Sigmoid colon (tissue), 4 donors: Measurements from ENCODE around the gene ZNF667.

ENCODE experiments used
- CTCF ChIP-seq, 4 experiments: fragments of 450-650 bp in 3 of 4; fragments of 200-600 bp in 1 of 4; IDR thresholded peaks; one replicate each; pipeline ENCODE4 v1.5.1; 2016 to 2019; ENCODE audit warnings: antibody characterized with exemption in 4 of 4, mild to moderate bottlenecking in 3 of 4, moderate library complexity in 2 of 4
- EP300 ChIP-seq, 4 donors: sonication (generic); formaldehyde crosslinking; IDR thresholded peaks; one replicate each; pipeline ENCODE4 v1.6.1; 2017; ENCODE audit warnings: antibody characterized with exemption in 4 of 4
- POLR2AphosphoS5 ChIP-seq, 4 donors: sonication (generic); formaldehyde crosslinking; IDR thresholded peaks; one replicate each; pipeline ENCODE4 v1.6.1; 2017; ENCODE audit warnings: antibody characterized with exemption in 4 of 4

- TF ChIP-seq CTCF (IDR thresholded peaks at IDR 0.05) (no peak), EP300 (IDR thresholded peaks at IDR 0.05) (no peak), POLR2AphosphoS5 (IDR thresholded peaks at IDR 0.05) (peak in 3 of 4 donors; percentile 44 to 64 (median 58))
These were observed 30.5 kb upstream of the ZNF667 start, which contains the start of gene ZNF471 for GRCh38 chr19:56507446-56508289.
